CD14-positive monocyte (primary cell): ENCODE measurements around the gene DGCR8. TPM values are rescaled to one million over a fixed set of nuclear protein-coding genes. Genes with fewer than 3 reads are reported as not detected.

Experiments
- DNase-seq, 3 donors: peaks; one replicate each; pipeline ENCODE4 v3.0.0-alpha.2; 2011 to 2022
- H2AFZ ChIP-seq: 2 replicates; pipeline ENCODE4 v1.6.0; 2012; ENCODE audit warnings: mild to moderate bottlenecking, low read depth, low read length, inconsistent platforms; ENCODE audit not compliant: insufficient read depth, poor library complexity, severe bottlenecking
- H3K27ac ChIP-seq, 2 donors: 1 replicate in 1 of 2; 2 replicates in 1 of 2; pipeline ENCODE4 v1.5.1; 2012 to 2013; ENCODE audit warnings: low read length in 2 of 2, control low read depth in 1 of 2, inconsistent platforms in 1 of 2, low read depth in 1 of 2, mild to moderate bottlenecking in 1 of 2
- H3K27me3 ChIP-seq, 2 donors: one replicate each; pipeline versions ENCODE4 v1.6.0 to v1.6.1; 2011 to 2013; ENCODE audit warnings: low read length in 2 of 2; ENCODE audit not compliant: control insufficient read depth in 2 of 2, insufficient read depth in 2 of 2
- H3K36me3 ChIP-seq, 2 donors: replicated peaks in 1 of 2; 1 replicate in 1 of 2; 2 replicates in 1 of 2; pipeline versions ENCODE4 v1.5.1 to v1.6.1; 2012 to 2013; ENCODE audit warnings: low read length in 2 of 2, control low read depth in 1 of 2, inconsistent platforms in 1 of 2, mild to moderate bottlenecking in 1 of 2; ENCODE audit not compliant: insufficient read depth in 2 of 2, control insufficient read depth in 1 of 2
- H3K4me1 ChIP-seq, 2 donors: 1 replicate in 1 of 2; 2 replicates in 1 of 2; pipeline versions ENCODE4 v1.5.1 to v1.6.1; 2012 to 2013; ENCODE audit warnings: low read length in 2 of 2, control low read depth in 1 of 2, inconsistent platforms in 1 of 2, mild to moderate bottlenecking in 1 of 2, moderate library complexity in 1 of 2; ENCODE audit not compliant: insufficient read depth in 2 of 2, control insufficient read depth in 1 of 2
- H3K4me2 ChIP-seq: replicated peaks from 2 replicates; pipeline ENCODE3; 2012; ENCODE audit warnings: low read length, moderate library complexity, mild to moderate bottlenecking; ENCODE audit not compliant: poor library complexity, severe bottlenecking; ENCODE audit errors: extremely low read depth
- H3K4me3 ChIP-seq, 3 experiments: fragments of 200-600 bp in 1 of 3; sonication (generic) in 1 of 3; replicated peaks in 1 of 3; 1 replicate in 2 of 3; 2 replicates in 1 of 3; pipeline ENCODE4 v1.5.1; 2011 to 2013; ENCODE audit warnings: low read length in 3 of 3, mild to moderate bottlenecking in 3 of 3, control low read depth in 2 of 3, low read depth in 2 of 3, inconsistent platforms in 1 of 3, moderate library complexity in 1 of 3
- H3K79me2 ChIP-seq: 2 replicates; pipeline ENCODE4 v1.6.0; 2012; ENCODE audit warnings: mild to moderate bottlenecking, control low read depth, inconsistent platforms, low read length, moderate library complexity; ENCODE audit not compliant: insufficient read depth
- H3K9ac ChIP-seq: 2 replicates; pipeline ENCODE4 v1.6.0; 2017; ENCODE audit warnings: low read length, mild to moderate bottlenecking; ENCODE audit not compliant: insufficient read depth, poor library complexity, severe bottlenecking
- H3K9me3 ChIP-seq, 2 donors: replicated peaks in 1 of 2; 1 replicate in 1 of 2; 2 replicates in 1 of 2; pipeline versions ENCODE4 v1.5.1 to v1.6.1; 2012 to 2013; ENCODE audit warnings: low read length in 2 of 2, control low read depth in 1 of 2; ENCODE audit not compliant: control insufficient read depth in 1 of 2, insufficient read depth in 1 of 2
- H4K20me1 ChIP-seq: 2 replicates; pipeline ENCODE4 v1.6.0; 2012; ENCODE audit warnings: mild to moderate bottlenecking, low read length, control low read depth, moderate library complexity; ENCODE audit not compliant: insufficient read depth
- H3K27ac Mint-ChIP-seq, 7 donors: one replicate each; pipeline ENCODE4 v1.8.0; 2020; ENCODE audit warnings: mild to moderate bottlenecking in 7 of 7, mixed read lengths in 7 of 7, moderate library complexity in 6 of 7, inconsistent platforms in 2 of 7
- H3K27me3 Mint-ChIP-seq, 3 donors: one replicate each; pipeline ENCODE4 v1.8.0; 2021 to 2022; ENCODE audit warnings: low read depth in 3 of 3, mild to moderate bottlenecking in 3 of 3, mixed read lengths in 3 of 3, moderate library complexity in 3 of 3, inconsistent platforms in 1 of 3
- H3K36me3 Mint-ChIP-seq, 2 donors: one replicate each; pipeline ENCODE4 v1.8.0; 2020; ENCODE audit warnings: mixed read lengths in 2 of 2, inconsistent platforms in 1 of 2, mild to moderate bottlenecking in 1 of 2
- H3K4me1 Mint-ChIP-seq: one replicate; pipeline ENCODE4 v1.8.0; 2020; ENCODE audit warnings: mild to moderate bottlenecking, mixed read lengths
- H3K4me3 Mint-ChIP-seq, 2 donors: one replicate each; pipeline ENCODE4 v1.8.0; 2020; ENCODE audit warnings: mild to moderate bottlenecking in 2 of 2, mixed read lengths in 2 of 2, moderate library complexity in 1 of 2
- H3K9me3 Mint-ChIP-seq, 7 donors: one replicate each; pipeline ENCODE4 v1.8.0; 2020 to 2022; ENCODE audit warnings: mixed read lengths in 7 of 7, mild to moderate bottlenecking in 6 of 7, moderate library complexity in 6 of 7, inconsistent platforms in 2 of 7
- CTCF ChIP-seq: fragments of 200-600 bp; IDR thresholded peaks from one replicate; pipeline ENCODE4 v1.8.0; 2022; ENCODE audit warnings: antibody characterized with exemption, mild to moderate bottlenecking
- WGBS: methylation state at CpG from one replicate; pipeline ENCODE4 v1.1.5; 2013; ENCODE audit warnings: missing lambda C conversion rate; ENCODE audit not compliant: insufficient coverage; 5-methylcytosine and 5-hydroxymethylcytosine counted together
- intact Hi-C, 2 donors: fragments of 100-400 bp; cut with micrococcal nuclease; formaldehyde crosslinking; loops; one replicate each; pipeline versions ENCODE4 v1.15.0 to v1.15.1; 2023
- polyA plus RNA-seq, 3 donors: library from polyadenylated mRNA; depleted of rRNA in 1 of 3; unstranded in 2 of 3; stranded (reverse) in 1 of 3; fragments of 300-500 nt in 2 of 3; fragments of >200 nt in 1 of 3; fragmentation: Illumina TruSeq in 2 of 3; gene quantifications; 1 replicate in 2 of 3; 2 replicates in 1 of 3; pipeline ENCODE4 v1.2.3, GENCODE V29; 2012 to 2021

The DGCR8 gene
- polyA plus RNA-seq, 3 donors = 1.2 to 18.7 (median 1.4) TPM

DNA sequence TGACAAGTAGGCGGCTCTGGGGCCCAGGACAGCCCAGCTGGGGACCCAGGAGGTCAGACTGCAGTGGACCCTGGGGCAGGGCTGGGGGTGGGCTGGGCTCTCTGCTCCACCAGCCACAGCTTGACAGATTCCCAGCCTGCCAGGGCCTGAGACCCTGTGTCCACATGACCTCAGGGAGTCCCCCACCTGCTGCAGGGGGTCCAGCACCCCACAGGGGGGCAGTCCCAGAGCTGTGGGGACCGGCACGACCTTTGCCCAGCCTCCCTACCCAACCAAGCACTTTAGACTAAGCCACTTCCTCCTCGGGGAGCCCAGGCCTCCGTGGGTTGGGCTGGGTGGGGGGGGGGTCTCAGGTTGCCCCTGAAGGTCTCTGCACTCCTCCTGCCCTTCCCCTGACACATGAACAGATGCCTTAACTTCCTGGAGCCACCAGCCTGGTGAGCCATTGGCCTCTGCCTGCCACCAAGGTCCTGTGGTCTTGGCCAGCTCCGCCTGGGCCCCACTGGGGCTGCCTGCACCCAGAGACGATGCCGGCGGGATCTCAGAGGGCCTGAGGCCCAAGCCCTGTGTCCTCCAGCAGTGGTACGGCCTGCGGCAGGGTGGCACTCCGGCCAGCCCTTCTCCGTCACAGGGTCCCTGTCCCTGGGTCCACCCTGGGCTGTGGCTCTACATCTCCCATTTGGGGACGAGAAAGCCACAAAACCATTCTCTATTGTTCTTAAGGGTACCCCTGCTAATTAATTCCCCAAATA is 67.4 kb downstream of the DGCR8 start:
- Histone ChIP-seq H3K36me3 (peaks cover 6 to 9% of the 10 kb centered on the region in 2 donors), H3K27ac (no peak overlapping the region), H3K9me3 (no peaks in the 10 kb centered on the region), H3K4me1 (no peaks in the 10 kb centered on the region), H4K20me1 (no peaks in the 10 kb centered on the region), H3K9ac (no peak overlapping the region), H2AFZ (no peak overlapping the region), H3K27me3 (no peaks in the 10 kb centered on the region), H3K4me3 (no peak overlapping the region), H3K4me2 (no peak overlapping the region), H3K79me2 (no peaks in the 10 kb centered on the region)
- Mint-ChIP-seq H3K4me3 (no peak overlapping the region), H3K27me3 (peaks cover 0 to 2% (median 0%) of the 10 kb centered on the region in 3 donors), H3K27ac (no peak overlapping the region), H3K4me1 (no peaks in the 10 kb centered on the region), H3K9me3 (no peaks in the 10 kb centered on the region), H3K36me3 (peaks cover 0 to 3% of the 10 kb centered on the region in 2 donors)
- no peak for TF ChIP-seq CTCF
- intact Hi-C loops = no loop called here
- DNase-seq = no peak
- 86% methylated on average over 9 of the region's 14 CpGs for WGBS

DNA sequence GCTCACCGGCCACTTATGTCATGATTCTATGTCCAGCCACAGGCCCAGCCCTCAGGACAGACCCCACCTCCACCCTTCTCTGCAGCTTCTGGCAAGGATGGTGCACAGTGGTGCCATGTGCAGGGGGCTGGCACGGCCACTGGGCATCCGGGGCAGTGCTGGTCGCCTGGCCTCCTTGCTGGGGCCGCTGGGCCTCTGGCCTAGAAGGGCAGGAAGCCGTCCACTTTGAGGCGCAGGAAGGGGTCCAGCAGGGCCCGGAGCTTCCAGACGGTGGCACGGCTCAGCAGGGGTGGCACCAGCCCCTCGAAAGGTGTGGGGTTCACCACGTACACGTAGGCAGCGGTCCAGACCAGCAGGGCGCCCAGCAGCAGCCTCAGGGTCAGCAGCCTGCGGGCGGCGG is 68.4 kb downstream of the DGCR8 start:
- no peaks in the 10 kb centered on the region for H3K4me1 Mint-ChIP-seq
- H3K36me3 Mint-ChIP-seq = peaks cover 0 to 3% of the 10 kb centered on the region in 2 donors
- H3K4me1 ChIP-seq = no peaks in the 10 kb centered on the region
- H3K27me3 ChIP-seq = no peaks in the 10 kb centered on the region
- H3K9me3 Mint-ChIP-seq = no peaks in the 10 kb centered on the region
- DNase-seq = no peak
- H2AFZ ChIP-seq = no peak overlapping the region
- H3K27ac ChIP-seq = no peak overlapping the region
- H3K4me2 ChIP-seq = no peak overlapping the region
- peaks cover 0 to 2% (median 0%) of the 10 kb centered on the region in 3 donors for H3K27me3 Mint-ChIP-seq
- peaks cover 6 to 9% of the 10 kb centered on the region in 2 donors for H3K36me3 ChIP-seq
- no peak overlapping the region for H3K27ac Mint-ChIP-seq
- H3K79me2 ChIP-seq = no peaks in the 10 kb centered on the region
- intact Hi-C loops = no loop called here
- WGBS = 96% methylated on average over 18 of the region's 18 CpGs
- TF ChIP-seq CTCF = no peak
- no peak overlapping the region for H3K4me3 Mint-ChIP-seq
- H4K20me1 ChIP-seq = no peaks in the 10 kb centered on the region
- no peak overlapping the region for H3K4me3 ChIP-seq
- H3K9ac ChIP-seq = no peak overlapping the region
- no peaks in the 10 kb centered on the region for H3K9me3 ChIP-seq
